ENCODE measurements around the gene CLMN. TPM values are rescaled to one million over a fixed set of nuclear protein-coding genes. Genes with fewer than 3 reads are reported as not detected.
A peak's percentile ranks its signal among the peaks of the same experiment; 100 is the strongest.

Gene CLMN
- total and polyA plus RNA-seq, 10 of the 15 experiments (the other 5 are each of a cell fraction or from before 2014, with no cell fraction given) = 7.8 to 49.3 (median 18.5) TPM

DNA sequence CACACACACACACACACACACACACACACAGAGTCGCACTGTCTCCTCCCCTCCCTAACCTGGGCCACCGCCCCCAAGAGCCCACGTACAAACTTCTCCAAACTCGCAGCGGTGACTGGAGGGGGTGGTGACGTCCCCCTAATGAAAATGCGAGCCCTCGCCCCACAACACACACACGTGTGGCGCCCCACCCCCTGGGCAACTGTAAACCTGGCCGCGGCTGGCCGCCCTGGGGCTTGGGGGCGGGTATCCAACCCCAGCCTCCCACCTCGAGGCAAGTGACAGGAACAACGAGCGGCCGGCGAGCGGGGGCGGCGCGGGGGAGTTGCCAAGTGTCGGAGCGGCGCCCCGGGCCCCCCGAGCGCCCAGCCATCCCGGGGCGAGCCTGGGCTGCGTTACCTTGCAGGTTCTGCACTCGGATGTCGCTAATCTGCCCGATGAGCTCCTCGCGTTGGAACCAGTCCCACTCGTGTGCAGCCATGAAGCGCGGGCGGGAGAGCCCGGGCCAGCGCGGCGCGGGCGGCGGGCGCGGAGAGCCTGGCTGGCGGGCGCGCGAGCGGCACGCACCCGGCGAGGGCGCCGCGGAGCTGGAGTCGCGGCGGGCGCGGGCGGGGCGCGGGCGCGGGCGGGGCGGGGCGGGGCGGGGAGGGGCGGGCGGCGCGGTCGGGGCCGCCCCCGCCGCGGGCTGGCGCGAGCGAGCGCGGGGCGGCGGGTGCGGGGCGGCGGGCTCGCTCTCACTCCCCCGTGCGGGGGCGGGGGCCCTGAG is at the start of gene CLMN (continued):
- TF ChIP-seq ATF7 (IDR thresholded peaks at IDR 0.05; ENCODE audit: low read depth) = peak; percentile 67
- TF ChIP-seq RB1 (IDR thresholded peaks at IDR 0.05; ENCODE audit: borderline replicate concordance) = 0 out of 2 replicates have a peak, but pooled peaks have one; percentile 55
- no peak for TF ChIP-seq NRF1 (conservative IDR thresholded peaks at IDR 0.05; ENCODE audit: low read depth, low read length)
- peak; percentile 62; the same call in 1 of the 2 replicates for TF ChIP-seq SIN3A (IDR thresholded peaks at IDR 0.05; ENCODE audit: low read depth, low read length)
- TF ChIP-seq EED (IDR thresholded peaks at IDR 0.05; ENCODE audit: low read depth) = no peak
- TF ChIP-seq GATAD2B (conservative IDR thresholded peaks at IDR 0.05; ENCODE audit: low read depth) = peak; percentile 86
- 0 out of 2 replicates have a peak, but pooled peaks have one; percentile 9 for TF ChIP-seq YY1 (IDR thresholded peaks at IDR 0.05; ENCODE audit: low read depth, low read length)
- no peak for TF ChIP-seq CBX5 (IDR thresholded peaks at IDR 0.05; ENCODE audit: low read depth)
- TF ChIP-seq BCL11A (IDR thresholded peaks at IDR 0.05; ENCODE audit: low read depth, low read length) = no peak
- 0 out of 2 replicates have a peak, but pooled peaks have one; percentile 26 for TF ChIP-seq ZNF687 (IDR thresholded peaks at IDR 0.05)
- TF ChIP-seq ZNF24 (IDR thresholded peaks at IDR 0.05) = no peak
- TF ChIP-seq SUPT20H (IDR thresholded peaks at IDR 0.05; ENCODE audit: borderline replicate concordance, control insufficient read depth, low read depth, low read length) = no peak
- TF ChIP-seq HCFC1 (IDR thresholded peaks at IDR 0.05; ENCODE audit: low read length) = no peak
- TF ChIP-seq BACH1 (IDR thresholded peaks at IDR 0.05; ENCODE audit: borderline replicate concordance) = peak; percentile 52; the same call in 1 of the 2 replicates
- TF ChIP-seq, protein P1, sequence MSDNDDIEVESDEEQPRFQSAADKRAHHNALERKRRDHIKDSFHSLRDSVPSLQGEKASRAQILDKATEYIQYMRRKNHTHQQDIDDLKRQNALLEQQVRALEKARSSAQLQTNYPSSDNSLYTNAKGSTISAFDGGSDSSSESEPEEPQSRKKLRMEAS (IDR thresholded peaks at IDR 0.05; ENCODE audit: low read depth, low read length) = no peak; the same call in 1 of the 2 replicates

Measured in GM12878 (cell line).